Measurements from ENCODE around the gene SH3BP4. TPM values are rescaled to one million over a fixed set of nuclear protein-coding genes. Genes with fewer than 3 reads are reported as not detected.

Gene SH3BP4
- total RNA-seq, 1 experiment from 2014 or later = 93.8 TPM

DNA sequence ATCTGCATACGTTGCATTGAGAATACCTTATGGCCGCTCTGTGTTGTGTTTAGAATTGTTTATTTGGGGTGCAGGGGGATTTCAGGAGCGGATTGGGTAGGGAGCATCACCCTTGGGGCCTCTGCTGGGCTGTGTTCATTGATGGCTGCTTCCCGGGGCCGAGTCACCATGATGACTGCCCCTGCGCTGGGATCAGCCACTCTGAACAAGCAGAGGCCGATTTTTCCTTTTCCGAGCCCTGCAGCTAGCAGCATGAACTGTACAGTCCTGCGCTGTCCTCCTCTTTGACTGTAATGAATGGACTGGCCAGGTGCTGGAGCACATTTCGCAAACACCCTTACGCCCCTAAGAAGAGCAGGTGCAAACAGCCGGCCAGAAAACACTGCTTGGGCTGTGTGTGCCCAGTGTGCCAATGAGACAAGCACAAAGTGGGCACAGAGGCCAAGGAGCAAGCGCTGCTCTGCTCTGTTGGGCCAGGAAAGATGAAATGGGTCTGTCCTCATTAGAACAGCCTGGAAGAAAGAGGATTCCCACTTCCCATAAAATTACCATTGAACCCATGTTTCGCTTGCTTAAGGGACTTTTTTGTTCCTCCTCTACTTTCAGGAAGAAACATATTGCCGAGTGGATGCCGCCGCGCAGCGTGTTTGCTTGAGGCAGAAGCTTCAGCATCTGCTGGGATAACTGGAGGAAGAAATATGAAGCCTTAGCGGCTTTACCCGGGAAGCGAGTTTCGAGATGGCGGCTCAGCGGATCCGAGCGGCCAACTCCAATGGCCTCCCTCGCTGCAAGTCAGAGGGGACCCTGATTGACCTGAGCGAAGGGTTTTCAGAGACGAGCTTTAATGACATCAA is 82.7 kb downstream of the SH3BP4 start:
- no peak overlapping the region for H3K14ac ChIP-seq (ENCODE audit: insufficient read depth, low read length)
- no peak overlapping the region for H2AK5ac ChIP-seq (ENCODE audit: insufficient read length, low read length)
- no peak overlapping the region for H4K8ac ChIP-seq (replicated peaks; ENCODE audit: insufficient read length, low read depth, low read length)
- TF ChIP-seq CTCF (conservative IDR thresholded peaks at IDR 0.05) = no peak
- Mint-ChIP-seq H3K27me3 (ENCODE audit: low read depth) (no peaks in the 10 kb centered on the region), H3K4me1 (peaks cover 25 to 26% of the 10 kb centered on the region in 2 experiments), H3K36me3 (ENCODE audit: insufficient read depth in 1 of 3, low read depth in 3 of 3) (peaks cover 0 to 57% (median 49%) of the 10 kb centered on the region in 3 experiments; a peak in 5 of 7 replicates), H3K27ac (peak overlapping the region; percentile 62 to 79 (median 75); a peak in 4 of 7 replicates), H3K4me3 (no peak overlapping the region), H3K9me3 (no peaks in the 10 kb centered on the region)
- no peak overlapping the region for H4K5ac ChIP-seq (ENCODE audit: insufficient read length, low read depth, low read length)
- no peak for DNase-seq
- WGBS (ENCODE audit: extremely low coverage, insufficient read length, low lambda C conversion rate) = no CpG with 5 or more reads among the region's 30 CpGs
- no peaks in the 10 kb centered on the region for H4K20me1 ChIP-seq (ENCODE audit: control insufficient read depth, insufficient read depth, insufficient read length)
- H3K23me2 ChIP-seq (ENCODE audit: insufficient read length, low read depth, low read length, poor library complexity, severe bottlenecking) = no peaks in the 10 kb centered on the region
- H2BK12ac ChIP-seq (ENCODE audit: insufficient read length, low read depth, low read length) = no peak overlapping the region
- H3T11ph ChIP-seq (ENCODE audit: low read length) = no peak overlapping the region
- H3K56ac ChIP-seq (ENCODE audit: insufficient read length, low read depth, low read length) = no peak overlapping the region
- H3K79me2 ChIP-seq (ENCODE audit: insufficient read depth, low read length) = peaks cover 3% of the 10 kb centered on the region; the same call in 1 of the 2 replicates
- H3K4me1 ChIP-seq (ENCODE audit: insufficient read depth, low read length) = no peaks in the 10 kb centered on the region
- no peak overlapping the region for H3K4me2 ChIP-seq (ENCODE audit: insufficient read depth, insufficient read length, low read length)
- no peaks in the 10 kb centered on the region for H3K27me3 ChIP-seq (ENCODE audit: insufficient read depth, low read length)
- no peak overlapping the region for H3K9ac ChIP-seq (ENCODE audit: extremely low read depth, insufficient read length, low read length)
- H2AFZ ChIP-seq (ENCODE audit: low read length) = no peak overlapping the region
- H2BK15ac ChIP-seq (ENCODE audit: low read depth, low read length) = no peak overlapping the region
- H3K4ac ChIP-seq (ENCODE audit: low read depth, low read length) = no peak overlapping the region
- H3K23ac ChIP-seq (ENCODE audit: insufficient read length, low read depth, low read length) = no peak overlapping the region
- H2BK20ac ChIP-seq (ENCODE audit: low read depth, low read length, poor library complexity, severe bottlenecking) = no peak overlapping the region
- no peak overlapping the region for H3K27ac ChIP-seq (ENCODE audit: insufficient read length, low read depth, low read length)
- no peaks in the 10 kb centered on the region for H3K9me3 ChIP-seq (ENCODE audit: control insufficient read depth, low read depth, low read length)
- H3K18ac ChIP-seq (ENCODE audit: insufficient read length, low read depth, low read length) = no peak overlapping the region
- H2BK5ac ChIP-seq (ENCODE audit: insufficient read length, low read length) = no peak overlapping the region
- no peak overlapping the region for H4K91ac ChIP-seq (ENCODE audit: insufficient read length, low read depth, low read length)
- H3K79me1 ChIP-seq (ENCODE audit: insufficient read depth, low read depth, low read length, poor library complexity, severe bottlenecking) = no peaks in the 10 kb centered on the region
- no peak overlapping the region for H2BK120ac ChIP-seq (ENCODE audit: low read depth, low read length, poor library complexity, severe bottlenecking)
